Measurements from ENCODE around the gene KLHL17.
"Not testable (repeated sequence)": the region's sequence is repeated elsewhere in the genome, so short reads cannot be mapped to it uniquely, and the experiment has no call there.

KLHL17 gene

DNA sequence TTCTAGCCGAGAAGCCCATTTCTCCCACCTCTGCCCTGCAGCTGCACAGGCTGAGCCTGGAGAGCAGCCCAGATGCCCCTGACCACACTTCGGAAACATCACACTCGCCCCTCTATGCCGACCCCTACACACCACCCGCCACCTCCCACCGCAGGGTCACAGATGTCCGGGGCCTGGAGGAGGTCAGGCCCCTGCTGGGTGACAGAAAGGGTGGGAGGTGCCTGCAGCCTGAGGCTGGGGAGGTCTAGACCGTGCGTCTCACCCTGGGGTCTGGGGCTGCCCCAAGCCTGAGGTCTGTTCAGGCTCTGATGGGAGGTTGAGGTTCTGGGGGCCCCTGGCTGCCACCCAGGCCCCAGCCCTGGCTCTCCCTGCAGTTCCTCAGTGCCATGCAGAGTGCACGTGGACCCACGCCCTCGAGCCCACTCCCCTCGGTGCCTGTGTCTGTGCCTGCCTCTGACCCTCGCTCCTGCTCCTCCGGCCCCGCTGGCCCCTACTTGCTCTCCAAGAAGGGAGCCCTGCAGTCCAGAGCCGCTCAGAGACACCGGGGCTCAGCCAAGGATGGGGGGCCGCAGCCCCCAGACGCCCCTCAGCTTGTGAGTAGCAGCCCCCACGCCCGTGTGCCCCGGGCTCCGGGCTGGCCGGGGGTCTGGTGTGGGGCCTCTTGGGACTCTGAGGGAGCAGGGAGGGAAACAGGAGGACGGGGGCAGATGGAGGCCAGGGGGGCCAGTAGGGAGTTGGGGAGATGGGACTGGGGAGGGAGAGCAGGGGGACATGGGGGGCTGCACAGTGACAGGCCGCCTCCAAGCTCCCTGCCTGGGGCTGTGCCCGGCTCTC, 13.3 kb downstream of the KLHL17 start:
- intact Hi-C loops (cut with DNase I), result no loop called here
- no peak for DNase-seq

DNA sequence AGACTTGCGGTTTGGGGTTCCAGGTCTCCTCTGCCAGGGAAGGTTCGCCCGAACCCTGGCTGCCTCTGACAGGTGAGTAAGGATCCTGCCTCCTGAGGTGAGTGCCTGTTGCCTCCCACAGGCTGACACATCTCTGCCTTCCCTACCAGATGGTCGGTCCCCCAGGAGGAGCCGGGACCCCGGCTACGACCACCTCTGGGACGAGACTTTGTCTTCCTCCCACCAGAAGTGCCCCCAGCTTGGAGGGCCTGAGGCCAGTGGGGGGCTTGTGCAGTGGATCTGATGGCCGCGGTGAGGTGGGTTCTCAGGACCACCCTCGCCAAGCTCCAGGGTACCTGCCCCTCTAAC, 13.9 kb downstream of the KLHL17 start:
- no peak for DNase-seq
- intact Hi-C loops (cut with DNase I), result no loop called here

DNA sequence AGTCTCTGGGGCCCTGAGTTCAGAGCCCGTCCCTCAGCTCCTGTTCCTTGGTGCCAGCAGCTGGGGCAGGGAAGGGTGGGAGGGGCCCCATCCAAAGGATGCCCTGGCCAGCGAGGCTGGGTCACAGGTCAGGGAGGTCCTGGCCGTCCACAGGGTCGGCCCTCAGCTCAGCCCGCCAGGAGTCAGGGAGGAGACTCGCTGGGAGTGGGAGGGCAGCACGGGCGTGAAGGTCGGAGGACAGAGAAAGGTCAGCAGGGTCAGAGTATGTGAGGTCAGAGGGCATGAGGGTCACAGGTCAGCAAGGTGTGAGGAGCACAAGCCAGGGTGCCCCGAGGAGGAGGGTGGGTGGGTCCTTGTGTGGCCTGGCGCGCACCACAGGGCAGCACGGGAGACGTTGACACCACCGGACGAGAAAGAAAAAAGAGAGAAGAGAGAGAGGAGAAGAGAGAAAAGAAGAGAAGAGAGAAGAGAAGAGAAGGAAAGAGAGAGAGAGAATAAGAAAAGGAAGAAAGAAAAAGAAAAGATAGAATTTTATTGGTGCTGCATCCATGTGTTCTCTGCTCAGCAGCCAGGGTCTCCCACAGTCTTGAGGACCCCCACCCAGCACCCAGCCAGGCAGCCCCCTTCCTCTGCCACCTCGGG, 14.4 kb downstream of the KLHL17 start:
- no peak for DNase-seq
- intact Hi-C loops (cut with DNase I), result no loop called here

DNA sequence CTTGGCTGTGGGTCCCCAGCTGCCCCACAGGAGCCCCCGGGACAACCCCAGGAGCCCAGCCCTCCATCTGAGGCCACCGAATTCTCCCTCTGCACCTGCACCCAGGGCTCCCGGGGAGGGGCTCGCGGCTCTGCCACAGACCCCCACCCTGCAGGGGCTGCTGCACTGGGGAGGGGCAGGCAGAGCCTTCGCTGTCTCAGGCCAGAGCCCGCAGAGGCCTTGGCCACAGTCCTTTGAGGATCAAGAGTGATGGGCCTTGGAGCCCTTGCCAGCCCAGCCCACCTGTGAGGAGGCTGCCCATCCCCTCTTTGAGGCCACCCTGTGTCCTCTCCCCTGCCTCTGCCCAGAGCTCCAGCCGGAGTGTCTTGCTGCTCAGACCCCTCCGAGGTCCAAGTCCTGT, 15.0 kb downstream of the KLHL17 start:
- intact Hi-C loops (cut with DNase I), result no loop called here
- no peak for DNase-seq

DNA sequence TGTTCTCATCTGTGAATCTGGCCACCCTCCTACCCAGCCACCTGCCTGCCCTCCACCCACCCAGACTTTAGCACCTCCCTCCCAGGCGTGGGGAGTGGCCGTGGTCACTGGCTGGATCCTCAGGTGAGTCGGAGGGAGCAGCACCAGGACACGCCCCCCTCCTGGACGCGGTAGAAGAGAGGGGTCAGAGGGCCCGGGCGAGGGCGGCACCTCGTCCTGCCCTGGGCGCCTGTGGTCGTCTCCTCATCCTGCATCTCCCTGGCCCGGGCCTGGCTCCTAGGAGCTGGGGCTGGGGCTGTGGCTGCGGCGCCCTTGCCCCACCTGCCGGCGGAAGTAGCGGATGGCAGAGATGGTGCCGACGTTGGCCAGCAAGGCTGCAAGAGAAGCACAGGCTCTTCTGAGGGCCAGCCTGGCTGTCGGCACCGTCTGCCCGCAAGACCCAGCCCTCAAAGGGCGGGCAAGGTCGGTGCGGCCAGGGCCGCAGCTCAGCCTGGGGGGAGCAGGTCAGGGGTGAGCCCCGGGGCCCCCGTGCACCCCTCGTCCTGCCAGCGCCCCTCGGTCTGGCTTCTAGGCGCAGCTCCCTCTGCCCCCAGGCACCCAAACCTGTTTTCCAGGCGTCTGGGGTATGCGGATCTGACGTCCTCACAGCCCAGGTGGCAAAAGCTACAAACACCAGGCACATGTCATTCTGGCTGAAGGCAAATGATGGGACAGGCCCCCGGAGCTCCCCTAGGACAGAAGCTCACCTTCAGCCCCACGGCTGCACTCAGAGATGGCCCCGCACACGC, 15.7 kb downstream of the KLHL17 start:
- intact Hi-C loops (cut with DNase I), result no loop called here
- peak in 14 of 42 donors; percentile 28 to 71 (median 52) for DNase-seq

DNA sequence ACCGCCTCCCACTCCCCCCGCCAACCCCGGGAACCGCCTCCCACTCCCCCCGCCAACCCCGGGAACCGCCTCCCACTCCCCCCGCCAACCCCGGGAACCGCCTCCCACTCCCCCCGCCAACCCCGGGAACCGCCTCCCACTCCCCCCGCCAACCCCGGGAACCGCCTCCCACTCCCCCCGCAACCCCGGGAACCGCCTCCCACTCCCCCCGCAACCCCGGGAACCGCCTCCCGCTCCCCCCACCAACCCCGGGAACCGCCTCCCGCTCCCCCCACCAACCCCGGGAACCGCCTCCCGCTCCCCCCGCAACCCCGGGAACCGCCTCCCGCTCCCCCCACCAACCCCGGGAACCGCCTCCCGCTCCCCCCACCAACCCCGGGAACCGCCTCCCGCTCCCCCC, 16.4 kb downstream of the KLHL17 start:
- peak in 1 of 42 donors; percentile 9 for DNase-seq
- intact Hi-C loops (cut with DNase I), result not testable (repeated sequence)

DNA sequence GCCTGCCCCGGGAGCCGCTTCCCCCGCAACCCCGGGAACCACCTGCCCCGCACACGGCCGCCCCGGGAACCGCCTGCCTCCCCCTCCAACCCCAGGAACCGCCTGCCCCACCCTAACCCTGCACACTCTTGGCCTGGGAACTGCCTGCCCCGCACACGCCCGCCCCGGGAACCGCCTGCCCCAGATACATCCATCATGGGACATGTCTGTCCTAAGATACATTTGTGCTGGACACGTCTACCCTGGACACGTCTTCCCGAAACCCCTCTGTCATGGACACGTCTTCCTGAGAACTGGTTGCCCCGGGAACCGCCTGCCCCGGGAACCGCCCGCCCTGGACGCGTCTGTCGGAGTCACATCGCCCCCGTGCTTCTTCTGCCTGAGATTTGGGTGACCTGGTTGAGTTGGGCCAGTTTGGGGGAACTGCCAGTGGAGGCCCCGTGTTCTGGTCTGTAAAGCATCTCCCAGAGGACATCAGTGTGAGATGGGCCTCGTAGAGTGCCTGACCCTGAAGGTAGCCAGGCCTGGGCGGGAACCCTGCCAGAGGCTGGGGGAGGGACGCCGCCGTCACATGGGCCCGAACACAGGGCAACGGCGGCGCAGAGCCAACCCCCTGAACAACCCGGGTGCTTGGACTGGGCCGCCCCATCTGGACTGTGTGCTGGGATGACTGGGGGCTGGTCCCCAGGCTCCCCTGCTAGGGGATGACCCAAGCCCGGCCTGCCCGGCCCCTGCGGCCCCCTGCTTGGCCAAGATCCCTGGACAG, 17.9 kb downstream of the KLHL17 start:
- intact Hi-C loops (cut with DNase I), result no loop called here
- DNase-seq, result no peak

GRCh38 chr1:978835-979743, 18.7 kb downstream of the KLHL17 start:
- intact Hi-C loops (cut with DNase I), result no loop called here
- DNase-seq, result no peak

GRCh38 chr1:979744-980072, 19.3 kb downstream of the KLHL17 start:
- intact Hi-C loops (cut with DNase I), result no loop called here

DNA sequence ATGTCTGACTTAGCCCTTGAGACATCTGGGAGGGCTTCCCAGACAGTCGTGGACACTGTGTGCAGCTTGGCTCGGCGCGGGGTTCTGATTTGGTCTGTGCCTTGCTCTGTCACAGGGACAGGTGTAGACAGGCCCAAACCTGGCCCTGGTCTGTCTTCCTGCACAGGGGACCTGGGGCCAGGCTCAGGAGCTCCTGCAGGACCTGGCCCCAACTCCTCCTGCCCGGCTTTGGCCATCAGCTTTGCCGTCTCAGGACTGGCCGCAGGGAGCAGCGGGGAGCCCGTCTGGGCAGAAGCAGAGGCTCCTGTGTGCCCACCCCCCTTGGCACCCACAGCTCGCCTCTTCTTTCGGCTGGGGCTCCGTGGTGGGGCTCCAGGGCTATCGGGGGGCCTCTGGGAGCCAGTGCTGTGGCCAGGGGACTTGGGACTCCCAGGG, 19.8 kb downstream of the KLHL17 start:
- intact Hi-C loops (cut with DNase I), result no loop called here

More at GRCh38 chr1:979744-980072, 19.3 kb downstream of the KLHL17 start:
- DNase-seq, result no peak

GRCh38 chr1:980602-981395, 20.4 kb downstream of the KLHL17 start:
- intact Hi-C loops (cut with DNase I), result no loop called here
- DNase-seq, result no peak

More for the DNA sequence above, 19.8 kb downstream of the KLHL17 start:
- DNase-seq, result no peak

- intact Hi-C loops (cut with DNase I), result no loop called here
- peak in 1 of 42 donors; percentile 3 for DNase-seq
Observed at GRCh38 chr1:981491-981954, 21.1 kb downstream of the KLHL17 start.

GRCh38 chr1:981955-982558, 21.7 kb downstream of the KLHL17 start, which contains the start of gene PERM1:
Gene PERM1 (minus strand): TSS chr1:982093. CDS start chr1:981029, 1,064 bp downstream.
- DNase-seq, result no peak
- intact Hi-C loops (cut with DNase I), result no loop called here

DNA sequence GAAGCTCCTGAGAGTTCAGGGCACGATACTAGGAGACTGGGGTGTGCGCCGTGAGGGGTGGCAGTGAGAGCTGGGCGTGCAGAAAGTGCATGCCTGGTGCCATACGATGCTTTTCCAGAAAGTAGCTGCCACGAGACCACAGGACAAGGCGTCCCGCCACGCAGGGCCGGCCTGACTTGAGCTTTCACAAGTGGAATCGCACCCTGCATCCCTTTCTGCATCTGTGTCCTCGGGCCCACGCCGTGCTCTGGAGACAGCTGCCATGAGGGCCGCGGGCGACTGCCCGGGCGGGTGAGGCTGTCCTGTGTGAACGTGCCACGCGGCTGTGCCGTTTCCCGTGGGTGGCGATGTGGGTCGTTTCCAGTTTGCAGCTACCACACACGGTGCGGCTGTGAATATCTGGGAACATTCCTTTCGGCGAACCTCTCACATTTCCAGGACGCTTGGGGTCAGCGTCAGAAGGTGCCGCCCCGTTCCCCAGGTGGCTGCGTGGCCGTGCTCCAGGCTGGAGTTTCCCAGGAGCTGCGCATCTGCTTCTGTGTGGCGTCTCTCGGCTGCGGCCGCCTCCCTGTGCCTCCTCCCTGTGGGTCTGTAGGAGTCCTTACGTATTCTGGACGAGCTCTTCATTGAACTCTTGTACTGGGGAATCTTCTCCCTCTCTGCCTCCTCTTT, 22.5 kb downstream of the KLHL17 start:
- intact Hi-C loops (cut with DNase I), result no loop called here

DNA sequence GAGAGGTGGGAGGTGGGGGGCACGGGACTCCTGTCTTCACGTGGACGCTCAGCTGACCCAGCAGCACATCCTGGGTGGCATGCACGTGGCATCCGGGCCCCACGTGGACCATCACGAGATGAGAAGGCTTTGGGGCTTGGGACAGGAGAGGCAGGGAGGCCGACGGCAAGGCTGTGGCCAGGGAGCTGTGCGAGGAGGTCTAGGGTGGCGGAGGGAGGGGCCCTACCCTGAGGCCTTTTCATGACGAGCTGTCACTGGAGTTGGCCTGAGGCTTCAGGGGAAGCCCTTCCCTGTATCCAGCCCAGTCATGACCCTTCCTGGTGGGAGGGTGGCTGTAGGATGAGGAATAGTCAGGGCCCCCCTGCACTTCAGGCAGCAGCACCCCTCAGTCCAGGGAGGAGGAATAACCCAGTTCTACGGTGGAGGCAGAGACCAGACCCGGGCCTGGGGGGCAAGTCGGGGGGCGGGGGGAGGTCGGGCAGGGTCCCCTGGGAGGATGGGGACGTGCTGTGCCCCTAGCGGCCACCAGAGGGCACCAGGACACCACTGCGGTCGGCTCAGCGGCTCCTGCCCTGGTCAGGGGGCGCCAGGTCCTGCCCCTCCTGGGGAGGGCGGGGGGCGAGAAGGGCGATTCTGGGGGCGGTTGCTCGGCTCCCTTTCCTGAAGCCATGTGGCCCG, 23.6 kb downstream of the KLHL17 start:
- intact Hi-C loops (cut with DNase I), result no loop called here
- DNase-seq, result peak in 39 of 42 donors; percentile 23 to 86 (median 63)

More for the DNA sequence above, 22.5 kb downstream of the KLHL17 start:
- no peak for DNase-seq

DNA sequence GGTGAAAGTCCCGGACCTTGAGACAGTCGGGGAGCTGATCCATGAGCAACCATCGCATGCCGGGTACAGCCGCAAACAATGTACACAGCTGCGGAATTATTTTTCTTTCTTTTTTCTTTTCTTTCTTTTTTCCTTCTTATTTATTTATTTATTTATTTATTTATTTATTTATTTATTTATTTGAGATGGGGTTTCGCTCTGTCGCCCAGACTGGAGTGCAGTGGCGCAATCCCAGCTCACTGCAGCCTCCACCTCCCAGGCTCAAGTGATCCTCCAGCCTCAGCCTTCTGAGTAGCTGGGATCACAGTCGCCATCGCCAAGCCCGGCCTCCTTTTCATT, 24.1 kb downstream of the KLHL17 start:
- intact Hi-C loops (cut with DNase I), result no loop called here
- no peak for DNase-seq
